OCI-LY1 (cell line): ENCODE results near the gene UGGT1.

Source experiments
- CTCF ChIP-seq: fragments of 200-600 bp; sonication (generic), shearing (Covaris generic); IDR thresholded peaks from 2 replicates; pipeline ENCODE4 v1.5.1; 2017; ENCODE audit warnings: mild to moderate bottlenecking, antibody characterized with exemption, low read length, moderate library complexity, mixed read lengths
- EZH2 ChIP-seq: fragments of 200-600 bp; sonication (generic), shearing (Covaris generic); IDR thresholded peaks from 2 replicates; pipeline ENCODE4 v1.8.0; 2017; ENCODE audit warnings: borderline replicate concordance, mixed run types, mild to moderate bottlenecking, antibody characterized with exemption, low read length, moderate library complexity, mixed read lengths

DNA sequence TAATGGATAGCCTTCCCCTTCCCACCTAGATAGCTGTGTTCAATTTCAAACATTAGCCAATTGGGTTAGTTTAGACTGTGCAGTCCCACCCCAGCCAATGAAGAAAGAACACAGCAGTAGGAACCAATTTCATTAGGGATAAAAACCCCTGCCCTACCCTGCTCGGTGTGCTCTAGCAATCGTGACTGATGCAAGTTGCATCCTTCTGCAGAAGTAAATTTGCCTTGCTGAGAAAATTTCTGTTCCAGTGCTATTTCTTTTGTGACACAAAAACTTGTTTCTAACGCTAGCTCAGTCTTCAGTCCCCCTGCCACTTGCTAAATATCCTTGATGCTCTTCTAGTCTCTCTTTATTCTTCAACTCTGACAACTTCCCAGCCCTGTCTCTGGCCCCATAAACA is 48.0 kb upstream of the UGGT1 start:
- TF ChIP-seq CTCF (no peak), EZH2 (no peak)
